MM.1S (cell line): ENCODE data around the gene ADAM8.

Source experiments
- CTCF ChIP-seq: fragments of 300-600 bp; sonication (generic); IDR thresholded peaks from 2 replicates; pipeline ENCODE4 v1.5.1; 2016; ENCODE audit warnings: antibody characterized with exemption, low read length, mixed read lengths
- EZH2 ChIP-seq: fragments of 300-600 bp; sonication (generic); optimal IDR thresholded peaks from 2 replicates; pipeline ENCODE3; 2017; ENCODE audit warnings: low read depth, mild to moderate bottlenecking, antibody characterized with exemption, low read length, mixed read lengths

GRCh38 chr10:133281628-133282372 lies 5.1 kb upstream of the ADAM8 start:
- TF ChIP-seq CTCF (no peak), EZH2 (no peak)
